Measurements from ENCODE around the gene SART1. TPM values are rescaled to one million over a fixed set of nuclear protein-coding genes. Genes with fewer than 3 reads are reported as not detected.

Gene SART1
- total RNA-seq, 1 experiment from 2014 or later = 74.6 TPM

GRCh38 chr11:65958291-65958690, 3.2 kb upstream of the SART1 start:
- no peaks in the 10 kb centered on the region; the same call in 1 of the 2 replicates for H3F3A ChIP-seq (ENCODE audit: insufficient read depth, low read depth)
- H3K79me2 ChIP-seq (ENCODE audit: low read depth) = peaks cover 18% of the 10 kb centered on the region
- no TSS peak for BruUV-seq (replicated peaks)
- intact Hi-C loops (cut with micrococcal nuclease; ENCODE audit: unreplicated experiment) = no loop called here
- no peak overlapping the region for H2AFZ ChIP-seq
- H3K4me1 ChIP-seq (replicated peaks; ENCODE audit: insufficient read depth) = peaks cover 10% of the 10 kb centered on the region
- no peaks in the 10 kb centered on the region for H3K36me3 ChIP-seq (ENCODE audit: low read depth)
- peaks cover 4% of the 10 kb centered on the region for H4K20me1 ChIP-seq (ENCODE audit: insufficient read depth)
- H3K9me3 ChIP-seq (ENCODE audit: insufficient read depth, low read depth) = no peaks in the 10 kb centered on the region
- CTCF ChIA-PET = no interaction called here
- H3K27ac ChIP-seq = no peak overlapping the region
- H3K4me2 ChIP-seq = no peak overlapping the region
- H3K9me2 ChIP-seq (ENCODE audit: insufficient read depth) = no peaks in the 10 kb centered on the region
- H3K4me3 ChIP-seq = no peak overlapping the region
- TF ChIP-seq CTCF (conservative IDR thresholded peaks at IDR 0.05) (no peak), EZH2 (IDR thresholded peaks at IDR 0.05; ENCODE audit: low read depth) (no peak)
- DNase-seq = no peak
- H3K27me3 ChIP-seq (ENCODE audit: insufficient read depth, low read depth) = no peaks in the 10 kb centered on the region
- POLR2A ChIA-PET (ENCODE audit: unreplicated experiment) = no interaction called here

GRCh38 chr11:65958774-65959420, 2.6 kb upstream of the SART1 start:
- DNase-seq = no peak
- no peak for TF ChIP-seq CTCF (conservative IDR thresholded peaks at IDR 0.05)
- no peak for TF ChIP-seq EZH2 (IDR thresholded peaks at IDR 0.05; ENCODE audit: low read depth)
- Histone ChIP-seq H3K4me1 (replicated peaks; ENCODE audit: insufficient read depth) (peaks cover 13% of the 10 kb centered on the region), H3K27me3 (ENCODE audit: insufficient read depth, low read depth) (no peaks in the 10 kb centered on the region), H3K79me2 (ENCODE audit: low read depth) (peaks cover 24% of the 10 kb centered on the region), H3K4me2 (no peak overlapping the region), H3K9me2 (ENCODE audit: insufficient read depth) (no peaks in the 10 kb centered on the region), H4K20me1 (ENCODE audit: insufficient read depth) (peaks cover 10% of the 10 kb centered on the region), H3F3A (ENCODE audit: insufficient read depth, low read depth) (no peaks in the 10 kb centered on the region; the same call in 1 of the 2 replicates), H2AFZ (no peak overlapping the region), H3K9me3 (ENCODE audit: insufficient read depth, low read depth) (no peaks in the 10 kb centered on the region), H3K4me3 (no peak overlapping the region), H3K36me3 (ENCODE audit: low read depth) (no peaks in the 10 kb centered on the region), H3K27ac (no peak overlapping the region)
- ChIA-PET POLR2A (ENCODE audit: unreplicated experiment) (no interaction called here), CTCF (no interaction called here)
- no TSS peak for BruUV-seq (replicated peaks)
- intact Hi-C loops (cut with micrococcal nuclease; ENCODE audit: unreplicated experiment) = no loop called here

- H3K9me2 ChIP-seq (ENCODE audit: insufficient read depth) = no peaks in the 10 kb centered on the region
- no peaks in the 10 kb centered on the region for H3K9me3 ChIP-seq (ENCODE audit: insufficient read depth, low read depth)
- TF ChIP-seq EZH2 (IDR thresholded peaks at IDR 0.05; ENCODE audit: low read depth) (no peak), CTCF (conservative IDR thresholded peaks at IDR 0.05) (no peak)
- H3K27ac ChIP-seq = peak overlapping the region; percentile 63
- ChIA-PET CTCF (interaction anchor here (1.6 kb wide), 1 partner anchor 73 kb away, joined by 7 read pairs; the partner anchor contains the start of gene FIBP), POLR2A (ENCODE audit: unreplicated experiment) (interaction anchor here (0.6 kb wide), 1 partner anchor 184 kb away, joined by 6 read pairs; no protein-coding TSS in a partner anchor)
- H3K27me3 ChIP-seq (ENCODE audit: insufficient read depth, low read depth) = no peaks in the 10 kb centered on the region
- H3K79me2 ChIP-seq (ENCODE audit: low read depth) = peaks cover 35% of the 10 kb centered on the region
- intact Hi-C loops (cut with micrococcal nuclease; ENCODE audit: unreplicated experiment) = loop anchor here (1.0 kb wide), 2 partner anchors 42 to 73 kb away; partner anchors contain the start of genes C11orf68, DRAP1 and FIBP
- peak overlapping the region; percentile 93 for H2AFZ ChIP-seq
- no peaks in the 10 kb centered on the region; the same call in 1 of the 2 replicates for H3F3A ChIP-seq (ENCODE audit: insufficient read depth, low read depth)
- H3K36me3 ChIP-seq (ENCODE audit: low read depth) = peaks cover 9% of the 10 kb centered on the region; the same call in 1 of the 2 replicates
- H4K20me1 ChIP-seq (ENCODE audit: insufficient read depth) = peaks cover 17% of the 10 kb centered on the region
- no peak for DNase-seq
- H3K4me3 ChIP-seq = peak overlapping the region; percentile 71
- BruUV-seq (replicated peaks) = no TSS peak
- H3K4me2 ChIP-seq = peak overlapping the region; percentile 95
- H3K4me1 ChIP-seq (replicated peaks; ENCODE audit: insufficient read depth) = peaks cover 13% of the 10 kb centered on the region
These were observed 689 bp upstream of the SART1 start for GRCh38 chr11:65960824-65961266.

All from PC-9 (cell line).